GM19468 (cell line): ENCODE data around the gene PSEN2.

ENCODE experiments used
- ATAC-seq: cut with Tn5 transposase; IDR thresholded peaks from one replicate; pipeline ENCODE4 v1.9.1; 2021; ENCODE audit warnings: mild to moderate bottlenecking, moderate library complexity, moderate number of reproducible peaks; ENCODE audit not compliant: unreplicated experiment; ENCODE audit errors: extremely low read depth

The PSEN2 gene

DNA sequence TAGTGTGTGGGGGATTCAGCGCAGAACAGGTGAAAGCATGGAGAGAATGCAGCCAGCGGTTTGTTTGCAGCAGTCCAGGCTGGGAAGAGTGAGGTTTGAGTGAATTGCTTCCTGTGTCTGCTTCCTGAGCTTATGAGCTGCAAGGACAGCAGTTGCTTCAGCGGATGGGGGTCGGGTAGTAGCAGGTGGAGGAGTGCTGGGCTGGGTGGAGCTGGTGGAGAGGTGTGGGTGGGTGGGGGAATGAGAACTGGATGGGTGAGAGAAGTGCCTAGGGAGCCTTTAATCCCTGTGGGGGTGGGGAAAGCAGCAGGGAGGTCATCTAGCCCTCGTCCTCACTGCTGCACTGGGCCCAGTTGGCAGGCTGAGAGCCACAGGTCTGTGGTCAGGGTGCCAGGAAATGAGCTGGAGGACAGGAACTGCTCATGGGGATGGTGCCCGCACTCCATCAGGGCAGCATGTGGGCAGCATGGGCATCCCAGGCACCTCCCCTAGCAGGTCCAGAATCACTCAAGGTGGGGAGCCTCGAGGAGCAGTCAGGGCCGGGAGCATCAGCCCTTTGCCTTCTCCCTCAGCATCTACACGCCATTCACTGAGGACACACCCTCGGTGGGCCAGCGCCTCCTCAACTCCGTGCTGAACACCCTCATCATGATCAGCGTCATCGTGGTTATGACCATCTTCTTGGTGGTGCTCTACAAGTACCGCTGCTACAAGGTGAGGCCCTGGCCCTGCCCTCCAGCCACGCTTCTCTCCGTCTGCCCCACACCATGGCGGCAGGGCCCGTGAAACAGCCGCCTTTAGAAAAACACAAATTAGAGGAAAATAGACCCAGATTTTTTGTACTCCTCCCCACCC, 14.8 kb downstream of the PSEN2 start:
- ATAC-seq, result no peak

DNA sequence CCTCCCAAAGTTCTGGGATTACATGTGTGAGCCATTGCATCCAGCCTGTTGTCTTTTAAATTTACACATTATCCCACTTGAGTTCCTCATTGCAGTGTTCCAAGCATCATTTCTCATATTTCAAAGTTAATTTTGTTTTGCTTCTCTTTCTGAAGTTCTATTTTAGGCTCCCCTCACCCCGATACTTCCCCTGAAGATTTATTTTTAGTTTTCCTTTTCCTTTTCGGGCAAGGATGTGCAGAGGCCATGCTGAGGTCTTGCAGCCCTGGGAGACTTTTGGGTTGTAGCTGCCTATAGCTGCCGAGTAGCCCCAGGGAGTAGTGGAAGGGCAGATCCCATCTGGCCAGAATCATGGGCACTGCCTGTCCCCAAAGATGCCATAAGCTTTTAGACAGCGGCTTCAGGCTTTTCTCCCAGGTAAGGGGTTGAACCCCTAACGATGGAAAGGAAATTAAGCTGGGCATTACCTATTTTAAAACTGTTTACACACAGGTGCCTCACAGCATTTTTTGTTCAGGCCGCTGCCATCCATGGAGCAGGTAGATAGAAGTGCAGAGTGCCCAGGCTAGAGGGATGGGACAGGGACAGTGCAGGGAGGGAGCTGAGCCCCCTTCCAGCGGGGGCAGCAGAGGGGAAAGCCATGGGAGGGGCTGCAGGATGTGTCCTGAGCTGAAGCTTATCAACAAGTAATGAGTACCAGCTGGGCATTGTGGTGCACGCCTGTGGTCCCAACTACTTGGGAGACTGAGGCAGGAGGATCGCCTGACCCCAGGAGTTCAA, 15.9 kb downstream of the PSEN2 start:
- ATAC-seq, result no peak

DNA sequence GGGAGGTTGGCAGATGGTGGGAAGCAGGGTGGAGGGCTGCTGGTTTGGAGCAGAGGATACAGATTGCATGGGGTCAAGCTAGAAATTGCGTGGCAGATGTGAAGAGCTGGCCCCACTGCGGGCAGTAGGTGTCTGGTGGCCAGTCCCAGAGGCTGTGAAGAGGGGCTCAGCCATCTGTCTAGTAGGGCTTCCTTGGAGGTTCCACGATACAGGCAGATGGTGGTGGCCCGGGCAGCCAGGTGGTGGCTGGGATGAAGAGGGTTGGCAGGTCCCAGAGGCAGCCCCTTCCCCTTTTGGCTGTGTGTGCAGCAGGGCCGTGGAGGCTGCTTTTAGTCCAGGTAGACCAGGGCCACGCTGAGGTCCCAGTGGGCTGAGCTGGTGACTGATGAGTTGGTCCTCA, 16.6 kb downstream of the PSEN2 start:
- no peak for ATAC-seq

DNA sequence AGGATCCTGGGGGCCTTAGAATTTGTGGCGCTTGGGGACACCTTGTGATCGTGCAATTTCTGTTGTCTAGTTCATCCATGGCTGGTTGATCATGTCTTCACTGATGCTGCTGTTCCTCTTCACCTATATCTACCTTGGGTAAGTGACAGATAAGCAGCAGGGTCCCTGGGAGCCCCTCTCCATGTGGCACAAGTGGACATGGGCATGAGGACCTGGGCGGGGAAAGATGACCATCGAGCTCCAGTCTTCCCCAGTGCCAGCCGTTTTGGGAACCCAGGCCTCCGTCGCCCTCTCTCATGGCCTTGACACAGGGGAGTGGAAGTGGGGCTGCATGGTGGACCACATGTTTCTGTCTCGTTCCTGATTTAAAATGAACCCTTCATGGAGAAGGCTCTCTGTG, 17.6 kb downstream of the PSEN2 start:
- no peak for ATAC-seq

DNA sequence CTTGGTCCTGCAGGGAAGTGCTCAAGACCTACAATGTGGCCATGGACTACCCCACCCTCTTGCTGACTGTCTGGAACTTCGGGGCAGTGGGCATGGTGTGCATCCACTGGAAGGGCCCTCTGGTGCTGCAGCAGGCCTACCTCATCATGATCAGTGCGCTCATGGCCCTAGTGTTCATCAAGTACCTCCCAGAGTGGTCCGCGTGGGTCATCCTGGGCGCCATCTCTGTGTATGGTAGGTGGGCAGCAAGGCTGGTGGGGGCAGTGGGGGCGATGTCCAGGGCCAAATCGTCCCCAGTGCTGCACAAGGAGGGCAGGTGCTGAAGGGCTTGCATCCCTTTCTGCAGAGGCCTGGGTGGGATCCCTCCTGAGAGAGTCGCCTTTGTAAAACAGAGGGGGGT, 18.4 kb downstream of the PSEN2 start:
- no peak for ATAC-seq

DNA sequence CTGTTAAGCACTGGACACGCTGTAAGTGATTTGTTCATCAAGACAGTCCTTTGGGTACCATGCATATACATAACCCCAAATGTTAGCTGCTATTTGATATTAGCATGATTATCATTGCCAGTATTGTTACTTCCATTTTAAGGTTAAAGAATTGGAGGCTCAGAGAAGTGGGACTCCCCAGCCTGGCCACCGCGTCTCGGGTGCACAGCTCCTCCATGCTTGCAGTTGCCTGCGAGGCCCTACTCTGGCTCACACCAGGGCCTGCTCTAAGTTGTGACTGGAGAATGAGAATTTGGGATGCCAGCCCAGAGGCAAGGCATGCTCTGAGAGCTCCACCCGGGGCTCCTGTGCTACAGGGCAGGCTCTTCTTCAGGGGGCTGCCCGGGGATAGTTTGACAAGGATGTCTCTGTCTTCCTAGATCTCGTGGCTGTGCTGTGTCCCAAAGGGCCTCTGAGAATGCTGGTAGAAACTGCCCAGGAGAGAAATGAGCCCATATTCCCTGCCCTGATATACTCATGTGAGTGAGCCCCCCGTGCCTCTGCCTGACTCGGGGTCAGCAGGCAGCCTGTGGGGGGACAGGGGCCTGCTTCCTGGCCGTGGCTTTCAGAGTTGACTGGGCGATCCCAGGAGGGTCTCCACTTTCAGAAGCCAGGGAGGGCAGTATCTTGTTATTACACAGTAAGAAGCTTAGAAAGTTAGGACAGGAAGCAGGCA, 19.4 kb downstream of the PSEN2 start:
- no peak for ATAC-seq

DNA sequence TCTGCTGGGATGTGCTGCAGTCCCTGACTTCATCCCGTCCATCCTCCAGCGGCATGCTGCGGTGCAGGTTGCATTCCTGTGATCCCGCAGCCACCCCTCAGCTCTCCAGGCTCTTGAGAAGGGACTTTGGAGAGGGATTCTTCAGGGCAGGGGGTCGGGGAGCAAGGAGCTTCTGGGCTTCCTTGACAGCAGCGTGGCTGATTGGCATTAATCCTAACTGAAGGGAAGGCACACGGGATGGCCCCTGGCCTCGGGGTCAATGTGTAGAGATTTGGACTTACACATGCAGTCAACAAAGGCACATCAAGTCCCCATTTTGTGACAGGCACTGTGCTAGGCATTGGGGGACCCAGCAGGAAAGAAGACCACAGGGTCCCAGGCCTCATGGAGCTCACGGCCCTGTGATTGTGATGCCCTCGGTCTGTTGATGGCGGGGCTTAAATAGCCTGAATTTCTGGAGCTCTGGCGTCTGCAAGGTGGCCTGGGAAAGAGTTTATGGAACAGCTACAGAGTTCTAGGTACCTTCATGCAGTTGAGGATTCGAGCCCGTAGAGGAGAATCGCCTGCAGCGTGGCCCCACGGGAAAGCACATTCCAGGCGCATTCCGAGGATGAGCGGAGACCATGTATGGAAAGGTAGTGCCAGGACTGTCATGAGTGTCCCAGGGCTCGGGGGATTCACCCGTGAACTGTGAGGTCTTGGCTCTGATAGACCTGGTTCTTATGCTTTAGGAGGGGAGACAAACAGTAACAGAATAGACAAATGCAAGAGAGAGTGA, 20.1 kb downstream of the PSEN2 start:
- no peak for ATAC-seq

DNA sequence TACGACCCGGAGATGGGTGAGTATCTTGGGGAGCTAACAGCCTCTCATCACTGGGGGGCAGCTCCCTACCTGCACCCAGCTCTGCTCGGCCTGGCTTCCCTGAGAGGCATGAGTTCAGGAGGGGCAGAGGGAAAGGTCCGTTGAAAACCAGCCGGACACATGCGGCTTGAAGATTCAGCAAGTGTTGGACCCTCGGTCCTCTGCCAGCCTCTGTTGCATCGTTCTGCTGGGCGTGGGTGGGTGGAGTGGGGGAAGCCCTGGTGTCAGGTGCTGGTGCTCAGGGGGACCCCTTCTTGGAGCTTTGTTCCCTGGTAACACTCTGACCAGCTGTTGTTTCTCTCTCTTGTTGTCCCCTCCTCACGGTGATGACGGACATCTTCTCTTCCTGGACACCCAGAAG, 20.9 kb downstream of the PSEN2 start:
- ATAC-seq, result no peak

DNA sequence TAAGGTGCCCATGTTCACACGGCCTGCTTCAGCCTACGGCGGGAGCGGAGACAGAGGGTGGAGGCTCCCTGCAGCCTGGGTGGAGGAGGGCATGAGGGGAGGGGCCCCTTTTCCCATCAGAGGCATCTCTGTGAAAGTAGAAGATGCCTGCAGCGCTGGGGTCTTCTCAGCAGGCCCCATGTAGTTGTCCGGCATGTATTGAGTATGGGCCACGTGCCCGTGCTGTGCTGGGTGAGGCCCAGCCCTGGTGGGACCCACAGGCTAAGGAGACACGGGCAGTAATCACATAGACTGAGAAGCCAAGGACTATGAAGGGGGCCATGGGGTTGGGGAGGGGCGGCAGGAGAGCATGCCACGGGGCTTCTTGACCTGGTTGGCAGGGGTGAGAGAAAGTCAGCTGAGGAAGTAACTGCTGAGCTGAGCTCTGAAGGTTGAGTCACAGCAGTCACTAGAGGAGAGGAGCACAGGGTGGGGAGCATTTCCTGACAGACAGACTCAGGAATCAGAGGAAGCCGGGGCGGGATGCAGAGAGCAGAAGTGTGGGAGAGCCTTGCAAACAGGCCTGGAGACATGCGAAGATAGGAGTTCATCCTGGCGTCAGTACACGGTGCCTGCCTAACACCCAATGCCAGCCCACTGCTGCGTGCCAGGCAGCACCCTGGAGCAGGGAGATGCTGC, 21.6 kb downstream of the PSEN2 start:
- ATAC-seq, result no peak

DNA sequence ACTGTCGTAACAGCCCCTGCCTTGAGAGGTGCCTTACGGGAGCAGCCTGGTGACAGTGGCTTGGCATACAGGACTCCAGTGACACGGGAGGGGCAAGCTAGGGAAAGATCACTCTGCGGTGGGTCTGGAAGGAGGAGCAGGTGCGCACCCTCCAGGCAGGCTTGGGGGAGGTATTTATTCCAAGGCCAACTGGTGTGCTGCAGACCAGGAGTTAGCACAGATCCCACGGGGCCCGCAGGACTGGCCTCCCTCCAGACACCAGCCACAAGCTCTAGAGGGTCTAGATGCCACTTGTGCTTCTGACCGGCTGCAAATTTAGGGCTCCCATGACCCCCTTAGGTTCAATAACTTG, 22.1 kb downstream of the PSEN2 start:
- no peak for ATAC-seq

DNA sequence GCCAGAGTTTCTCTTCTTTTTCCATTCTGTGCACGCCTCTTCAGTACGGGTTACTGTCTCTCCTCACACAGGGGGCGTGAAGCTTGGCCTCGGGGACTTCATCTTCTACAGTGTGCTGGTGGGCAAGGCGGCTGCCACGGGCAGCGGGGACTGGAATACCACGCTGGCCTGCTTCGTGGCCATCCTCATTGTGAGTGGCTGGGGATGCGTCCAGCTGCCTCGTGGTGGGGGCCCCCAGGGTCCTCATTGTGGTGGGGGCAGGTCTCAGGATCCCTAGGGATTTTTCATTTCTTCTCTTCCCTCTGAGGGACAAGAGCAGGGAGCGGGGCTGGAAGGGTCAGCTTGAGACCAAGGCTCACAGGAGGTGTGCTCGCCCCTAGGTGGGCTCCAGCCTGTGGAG, 23.5 kb downstream of the PSEN2 start:
- ATAC-seq, result no peak

DNA sequence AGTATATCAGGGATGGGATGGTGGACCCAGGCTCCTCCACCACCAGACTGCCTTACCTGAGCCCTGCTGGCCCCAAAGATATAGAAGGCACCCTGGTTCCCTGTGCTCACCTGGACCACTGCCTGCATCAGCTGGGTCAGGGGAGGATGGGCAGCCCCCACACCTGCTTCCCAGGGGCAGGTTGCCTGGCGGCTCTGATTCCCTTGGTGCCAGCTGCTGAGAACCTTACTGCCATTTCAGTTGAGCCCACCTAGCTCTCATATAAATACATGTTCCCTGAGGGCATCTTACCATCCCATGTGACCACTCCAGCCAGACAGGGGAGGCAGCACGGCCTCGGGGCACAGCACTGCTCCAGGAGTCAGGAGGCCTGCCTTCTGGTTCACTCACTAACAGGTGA, 24.4 kb downstream of the PSEN2 start:
- ATAC-seq, result no peak

DNA sequence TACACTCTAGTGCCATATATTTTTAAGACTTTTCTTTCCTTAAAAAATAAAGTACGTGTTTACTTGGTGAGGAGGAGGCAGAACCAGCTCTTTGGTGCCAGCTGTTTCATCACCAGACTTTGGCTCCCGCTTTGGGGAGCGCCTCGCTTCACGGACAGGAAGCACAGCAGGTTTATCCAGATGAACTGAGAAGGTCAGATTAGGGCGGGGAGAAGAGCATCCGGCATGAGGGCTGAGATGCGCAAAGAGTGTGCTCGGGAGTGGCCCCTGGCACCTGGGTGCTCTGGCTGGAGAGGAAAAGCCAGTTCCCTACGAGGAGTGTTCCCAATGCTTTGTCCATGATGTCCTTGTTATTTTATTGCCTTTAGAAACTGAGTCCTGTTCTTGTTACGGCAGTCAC, 25.2 kb downstream of the PSEN2 start:
- ATAC-seq, result no peak

DNA sequence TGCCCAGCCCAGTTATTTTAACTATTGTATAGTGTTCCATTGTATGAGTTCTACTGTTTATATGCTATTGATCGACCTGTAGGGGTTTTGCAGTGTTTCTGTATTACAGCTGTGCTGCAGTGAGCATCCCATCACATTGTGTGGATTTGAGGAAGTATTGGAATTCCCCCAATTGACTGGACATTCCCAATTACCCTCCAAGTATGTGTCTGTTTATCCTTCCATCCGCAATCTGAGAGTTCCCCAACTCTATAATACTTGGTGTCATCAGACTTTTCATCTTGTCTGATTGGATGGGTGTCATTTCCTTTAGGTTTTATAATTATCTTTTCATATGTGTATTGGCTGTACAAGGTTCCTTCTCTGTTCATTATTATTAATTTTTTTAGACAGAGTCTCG, 27.8 kb downstream of the PSEN2 start:
- no peak for ATAC-seq

DNA sequence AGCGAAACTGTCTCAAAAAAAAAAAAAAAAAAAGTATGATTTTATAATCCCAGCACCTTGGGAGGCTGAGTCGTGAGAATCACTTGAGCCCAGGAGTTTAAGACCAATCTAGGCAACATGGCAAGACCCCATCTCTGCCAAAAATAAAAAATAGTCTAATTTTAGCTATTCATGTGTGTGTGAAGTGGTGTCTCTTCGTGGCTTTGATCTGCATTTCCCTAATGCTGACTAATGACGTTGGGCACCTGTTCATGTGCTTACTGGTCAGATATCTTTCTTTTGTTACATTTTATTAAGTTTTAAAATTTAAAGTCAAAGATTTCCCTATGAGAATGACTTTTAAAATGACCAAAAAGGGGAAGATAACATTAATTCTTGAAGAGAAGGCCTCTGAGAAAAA, 31.0 kb downstream of the PSEN2 start:
- ATAC-seq, result no peak

DNA sequence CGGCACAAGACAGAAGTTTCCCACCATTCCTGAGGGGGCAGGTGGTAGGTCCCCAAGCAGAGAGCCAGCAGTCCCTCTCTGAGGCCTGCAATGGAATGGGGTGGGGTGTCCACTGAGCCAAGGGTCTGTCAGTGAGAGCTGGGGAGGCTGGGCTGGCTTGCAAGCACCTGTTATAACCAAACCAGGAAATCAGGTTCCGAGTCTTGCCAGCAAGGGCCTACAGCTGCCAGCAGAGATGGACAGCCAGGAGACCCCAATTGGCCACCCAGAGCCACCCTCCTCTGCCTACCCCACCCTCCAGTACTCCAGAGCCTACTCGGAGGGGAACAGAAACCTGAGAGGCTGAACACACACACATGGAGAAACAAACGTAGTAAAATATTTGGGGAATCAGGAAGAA, 32.2 kb downstream of the PSEN2 start:
- ATAC-seq, result no peak

DNA sequence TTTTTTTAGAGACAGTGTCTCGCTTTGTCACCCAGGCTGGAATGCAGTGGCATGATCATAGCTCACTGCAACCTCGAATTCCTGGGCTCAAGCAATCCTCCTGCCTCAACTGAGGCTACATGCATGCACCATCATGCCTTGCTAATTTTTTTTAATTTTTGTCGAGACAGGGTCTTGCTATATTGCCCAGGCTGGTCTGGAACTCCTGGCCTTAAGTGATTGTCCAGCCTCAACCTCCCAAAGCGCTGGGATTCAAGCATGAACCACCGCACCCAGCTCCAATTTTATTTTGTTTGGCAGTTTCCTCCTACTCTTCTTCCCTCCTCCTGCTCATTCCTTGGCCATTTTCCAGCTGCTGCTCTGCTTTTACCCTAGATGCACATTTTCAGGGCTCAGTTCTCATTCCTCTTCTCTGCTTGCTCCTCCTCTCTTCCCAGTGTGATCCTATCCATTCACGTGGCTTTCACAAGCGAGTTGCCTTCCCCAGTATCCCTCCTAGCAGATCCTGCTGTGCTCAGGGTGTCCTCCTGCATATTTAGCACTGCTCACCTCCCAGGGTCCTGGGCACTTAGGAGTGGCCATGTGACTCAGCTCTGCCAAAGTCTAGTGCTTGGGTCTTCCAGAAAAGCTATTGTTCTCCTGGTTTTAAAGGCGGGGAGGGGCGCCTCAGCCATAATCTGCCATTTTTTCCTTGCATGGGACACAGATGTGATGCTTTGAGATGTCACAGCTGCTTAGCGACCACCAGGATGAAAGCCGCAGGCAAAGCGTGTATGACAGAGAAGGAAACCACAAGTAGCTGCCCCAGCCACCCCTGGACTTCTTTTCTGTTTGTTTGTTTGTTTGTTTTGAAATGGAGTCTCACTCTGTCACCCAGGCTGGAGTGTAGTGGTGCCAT, 33.7 kb downstream of the PSEN2 start:
- ATAC-seq, result no peak

DNA sequence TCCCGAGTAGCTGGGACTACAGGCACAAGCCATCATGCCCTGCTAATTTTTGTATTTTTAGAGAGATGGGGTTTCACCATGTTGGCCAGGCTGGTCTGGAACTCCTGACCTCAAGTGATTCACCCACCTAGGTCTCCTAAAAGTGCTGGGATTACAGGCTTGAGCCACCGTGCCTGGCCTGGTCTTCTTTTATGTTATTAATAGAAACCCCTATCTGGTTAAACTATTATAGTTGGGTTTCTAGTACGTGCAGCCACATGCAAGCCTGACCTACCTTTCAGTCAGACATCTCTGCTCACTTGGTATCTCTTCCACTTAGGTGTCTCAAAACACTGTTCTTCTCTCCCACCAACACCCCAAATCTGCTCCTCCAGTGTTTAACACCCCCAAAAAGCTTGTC, 34.4 kb downstream of the PSEN2 start:
- ATAC-seq, result no peak

DNA sequence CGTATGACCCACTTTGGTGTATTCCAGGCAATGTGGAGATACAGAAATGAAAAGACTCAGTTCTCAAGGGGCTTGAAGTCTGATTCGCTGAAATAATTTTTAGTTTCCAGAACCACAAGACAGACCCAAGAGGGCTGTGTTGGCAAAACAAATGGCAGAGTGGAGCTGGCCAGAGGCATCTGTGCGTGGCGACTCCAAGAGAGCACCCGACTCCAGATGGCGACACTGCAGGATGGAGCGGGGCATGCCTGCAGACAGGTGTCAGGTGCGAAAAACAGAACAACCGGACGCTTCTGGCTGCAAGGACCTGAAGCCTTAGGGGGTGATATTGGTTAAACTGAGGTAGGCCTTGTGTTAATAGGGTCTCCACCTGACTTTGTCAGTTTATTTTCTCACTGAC, 38.0 kb downstream of the PSEN2 start:
- no peak for ATAC-seq
